OCI-LY7 (cell line): ENCODE measurements around the gene SLCO4A1. TPM values are rescaled to one million over a fixed set of nuclear protein-coding genes. Genes with fewer than 3 reads are reported as not detected.

Experiments
- BruUV-seq: library from RNA; stranded (reverse); fragments of 400-500 nt; replicated peaks from 2 replicates; lab custom pipeline; 2021; lab: Mats Ljungman, UMichigan
- CTCF ChIA-PET: fragments of 300-600 bp; sonication (Branson Sonifier 250); formaldehyde crosslinking; loops from one replicate; lab custom pipeline; 2022; ENCODE audit warnings: antibody characterized with exemption; ENCODE audit not compliant: unreplicated experiment; lab: Charles Lee
- POLR2A ChIA-PET: fragments of 300-600 bp; sonication (Branson Sonifier 250); formaldehyde crosslinking; loops from one replicate; lab custom pipeline; 2022; ENCODE audit warnings: antibody characterized with exemption; lab: Charles Lee
- DNase-seq: peaks from one replicate; pipeline ENCODE4 v3.0.0-alpha.2; 2015; ENCODE audit warnings: low spot score
- H2AFZ ChIP-seq: fragments of 200-600 bp; sonication (generic), shearing (Covaris generic); 2 replicates; pipeline ENCODE4 v1.6.1; 2014; ENCODE audit warnings: mild to moderate bottlenecking, antibody characterized with exemption, low read length, moderate library complexity
- H3K27ac ChIP-seq: fragments of 200-600 bp; sonication (generic); 2 replicates; pipeline ENCODE4 v1.5.1; 2014; ENCODE audit warnings: mixed run types, low read depth, mild to moderate bottlenecking, moderate library complexity, low read length, inconsistent platforms; ENCODE audit not compliant: poor library complexity, severe bottlenecking
- H3K36me3 ChIP-seq: fragments of 200-600 bp; sonication (generic); 2 replicates; pipeline ENCODE4 v1.6.1; 2014; ENCODE audit warnings: mild to moderate bottlenecking, antibody characterized with exemption, low read length, moderate library complexity, mixed read lengths; ENCODE audit not compliant: insufficient read depth
- H3K4me1 ChIP-seq: fragments of 200-600 bp; sonication (generic); 2 replicates; pipeline ENCODE4 v1.5.1; 2014; ENCODE audit warnings: mild to moderate bottlenecking, low read length; ENCODE audit not compliant: insufficient read depth, poor library complexity, severe bottlenecking
- H3K4me2 ChIP-seq: fragments of 200-600 bp; sonication (generic); 2 replicates; pipeline ENCODE4 v1.6.1; 2014; ENCODE audit warnings: mild to moderate bottlenecking, low read length
- H3K4me3 ChIP-seq: fragments of 200-600 bp; sonication (generic); 2 replicates; pipeline ENCODE4 v1.5.1; 2014; ENCODE audit warnings: mild to moderate bottlenecking, low read depth, low read length; ENCODE audit not compliant: poor library complexity, severe bottlenecking
- H3K79me2 ChIP-seq: fragments of 200-600 bp; sonication (generic); 2 replicates; pipeline ENCODE4 v1.6.1; 2016; ENCODE audit warnings: low read depth, mild to moderate bottlenecking, low read length, moderate library complexity, mixed read lengths; ENCODE audit not compliant: insufficient read depth
- H3K9me2 ChIP-seq: fragments of 200-600 bp; sonication (generic); 2 replicates; pipeline ENCODE4 v1.6.1; 2016; ENCODE audit warnings: mild to moderate bottlenecking, low read length, mixed read lengths; ENCODE audit not compliant: insufficient read depth
- H3K9me3 ChIP-seq: fragments of 200-600 bp; sonication (generic); 2 replicates; pipeline ENCODE4 v1.6.1; 2014; ENCODE audit warnings: mild to moderate bottlenecking, mixed run types, low read length, mixed read lengths
- H4K20me1 ChIP-seq: fragments of 200-600 bp; sonication (generic); 2 replicates; pipeline ENCODE4 v1.6.1; 2014; ENCODE audit warnings: mild to moderate bottlenecking, antibody characterized with exemption, low read length, moderate library complexity, mixed read lengths; ENCODE audit not compliant: insufficient read depth
- CTCF ChIP-seq: fragments of 200-600 bp; sonication (generic); conservative IDR thresholded peaks from 2 replicates; pipeline ENCODE4 v1.5.1; 2014; ENCODE audit warnings: mild to moderate bottlenecking, antibody characterized with exemption, low read length, moderate library complexity, mixed read lengths
- EZH2phosphoT487 ChIP-seq: fragments of 200-600 bp; sonication (generic); IDR thresholded peaks from 2 replicates; pipeline ENCODE4 v1.6.1; 2018; ENCODE audit warnings: low read depth, borderline replicate concordance, mild to moderate bottlenecking, mixed run types, antibody characterized with exemption, low read length, moderate library complexity, mixed read lengths
- intact Hi-C: fragments of 100-400 bp; cut with micrococcal nuclease; formaldehyde crosslinking; loops from one replicate; pipeline ENCODE4 v1.10.0; 2022; ENCODE audit not compliant: unreplicated experiment
- total RNA-seq, 2 experiments: library from RNA; depleted of rRNA in 1 of 2; stranded (reverse); fragments of >200 nt in 1 of 2; shearing (Covaris generic) in 1 of 2; gene quantifications; 2 replicates each; pipeline ENCODE4 v1.2.3, GENCODE V29; 2014 to 2022

SLCO4A1 gene
- total RNA-seq, 2 experiments from 2014 or later, result 34.3 to 52.4 TPM

DNA sequence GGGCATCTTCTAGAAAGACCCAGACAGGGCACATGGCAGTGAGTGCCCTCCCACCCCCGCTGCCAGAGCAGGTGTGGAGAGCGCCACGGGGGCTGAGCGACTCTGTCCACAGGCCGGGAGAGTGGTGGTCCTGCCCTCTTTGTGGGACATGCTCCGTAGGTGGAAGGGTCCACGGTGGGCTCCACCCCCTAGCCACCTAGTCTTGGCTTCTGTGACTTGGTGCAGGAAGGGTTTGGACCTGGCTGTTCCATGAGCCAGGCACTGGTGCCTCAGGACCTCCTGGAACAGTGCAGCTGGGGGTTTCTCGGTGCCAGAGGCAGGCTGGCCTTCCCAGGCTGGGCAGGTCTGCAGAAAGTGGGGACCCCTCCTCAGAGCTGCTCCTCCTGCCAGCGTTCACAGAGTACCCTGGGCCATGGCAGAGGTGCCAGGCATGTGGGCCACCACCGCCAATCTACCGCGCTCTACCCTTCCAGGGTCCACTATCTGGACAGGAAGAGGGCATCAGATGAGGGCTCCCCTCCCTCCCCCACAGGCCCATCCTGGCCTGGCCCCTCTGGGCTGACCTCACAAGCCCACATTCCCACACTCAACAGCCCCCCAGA is 23.0 kb downstream of the SLCO4A1 start:
- ChIA-PET CTCF (no interaction called here), POLR2A (no interaction called here)
- no peak for DNase-seq
- no peaks in the 10 kb centered on the region for H3K4me1 ChIP-seq
- no TSS peak for BruUV-seq
- no peaks in the 10 kb centered on the region for H4K20me1 ChIP-seq
- H3K36me3 ChIP-seq, result peaks cover 77% of the 10 kb centered on the region
- no peak overlapping the region for H3K27ac ChIP-seq
- H3K9me3 ChIP-seq, result no peaks in the 10 kb centered on the region
- no peaks in the 10 kb centered on the region for H3K79me2 ChIP-seq
- no peaks in the 10 kb centered on the region for H3K9me2 ChIP-seq
- no peak for TF ChIP-seq CTCF
- TF ChIP-seq EZH2phosphoT487, result no peak
- H3K4me2 ChIP-seq, result no peak overlapping the region
- H2AFZ ChIP-seq, result no peak overlapping the region
- no peak overlapping the region for H3K4me3 ChIP-seq
- intact Hi-C loops, result no loop called here

GRCh38 chr20:62665826-62666735 is 23.8 kb downstream of the SLCO4A1 start:
- ChIA-PET CTCF (no interaction called here), POLR2A (interaction anchor here (0.6 kb wide), 1 partner anchor 13 kb away, joined by 3 read pairs; no protein-coding TSS in a partner anchor)
- Histone ChIP-seq H4K20me1 (no peaks in the 10 kb centered on the region), H3K4me2 (no peak overlapping the region), H3K4me3 (no peak overlapping the region), H3K36me3 (peaks cover 76% of the 10 kb centered on the region), H3K27ac (no peak overlapping the region), H3K9me3 (no peaks in the 10 kb centered on the region), H3K9me2 (no peaks in the 10 kb centered on the region), H3K4me1 (no peaks in the 10 kb centered on the region), H2AFZ (no peak overlapping the region), H3K79me2 (no peaks in the 10 kb centered on the region)
- TF ChIP-seq CTCF (no peak), EZH2phosphoT487 (no peak)
- intact Hi-C loops, result no loop called here
- DNase-seq, result no peak
- BruUV-seq, result no TSS peak
